Ovary (tissue), 9 donors: ENCODE results near the gene STPG4. TPM values are rescaled to one million over a fixed set of nuclear protein-coding genes. Genes with fewer than 3 reads are reported as not detected.
A peak's percentile ranks its signal among the peaks of the same experiment; 100 is the strongest.

Experiments used
- DNase-seq, 5 donors: peaks; one replicate each; pipeline ENCODE4 v3.0.0-alpha.2; 2019 to 2020
- H3K27ac ChIP-seq, 2 donors: fragments of 200-600 bp; one replicate each; pipeline versions ENCODE4 v1.5.1 to v1.8.0; 2019 to 2022
- H3K27me3 ChIP-seq: fragments of 200-600 bp; one replicate; pipeline ENCODE4 v1.8.0; 2022
- H3K36me3 ChIP-seq: fragments of 200-600 bp; sonication (generic); one replicate; pipeline ENCODE4 v1.5.1; 2019
- H3K4me1 ChIP-seq: one replicate; pipeline ENCODE4 v1.8.1; 2013; ENCODE audit warnings: mild to moderate bottlenecking, moderate library complexity; ENCODE audit not compliant: insufficient read depth
- H3K4me3 ChIP-seq: fragments of 200-600 bp; sonication (generic); one replicate; pipeline ENCODE4 v1.5.1; 2017
- H3K9me3 ChIP-seq, 2 donors: fragments of 200-600 bp in 1 of 2; sonication (generic) in 1 of 2; one replicate each; pipeline versions ENCODE4 v1.5.1 to v1.8.1; 2013 to 2019; ENCODE audit warnings: mild to moderate bottlenecking in 1 of 2, moderate library complexity in 1 of 2
- CTCF ChIP-seq, 3 donors: fragments of 450-650 bp in 2 of 3; fragments of 200-600 bp in 1 of 3; IDR thresholded peaks; one replicate each; pipeline versions ENCODE4 v1.5.1 to v1.8.0; 2016 to 2022; ENCODE audit warnings: antibody characterized with exemption in 3 of 3, mild to moderate bottlenecking in 1 of 3
- EP300 ChIP-seq: sonication (generic); formaldehyde crosslinking; IDR thresholded peaks from one replicate; pipeline ENCODE4 v1.6.1; 2017; ENCODE audit warnings: antibody characterized with exemption
- POLR2A ChIP-seq: fragments of 450-650 bp; IDR thresholded peaks from one replicate; pipeline ENCODE4 v1.6.1; 2017; ENCODE audit warnings: antibody characterized with exemption, mild to moderate bottlenecking, moderate library complexity
- WGBS, 3 donors: extraction: QIAGEN DNeasy Blood & Tissue Kit in 1 of 3; methylation state at CpG; one replicate each; pipeline versions ENCODE4 v1.1.5 to v1.1.7; 2013 to 2017; 5-methylcytosine and 5-hydroxymethylcytosine counted together
- intact Hi-C, 4 donors: fragments of 100-400 bp; cut with DNase I; formaldehyde crosslinking; loops; one replicate each; pipeline versions ENCODE4 v1.11.0 to v1.15.1; 2022 to 2023
- polyA plus RNA-seq, 2 donors: library from polyadenylated mRNA; stranded (reverse); fragments of 200-250 nt in 1 of 2; fragments of 350-450 nt in 1 of 2; fragmentation: Illumina TruSeq in 1 of 2; extraction: RNeasy Lipid Tissue Mini Kit (QIAGEN cat#74804) in 1 of 2; gene quantifications; one replicate each; pipeline ENCODE4 v1.2.3, GENCODE V29; 2013 to 2014
- total RNA-seq, 7 donors: library from RNA; depleted of rRNA in 2 of 7; stranded (reverse); fragments of >200 nt in 2 of 7; fragmentation: NEBNext Ultra II Directional in 3 of 7; extraction: Animal tissue kit (Norgen Biotek cat#: 25700) in 3 of 7; gene quantifications; one replicate each; pipeline versions ENCODE4 v1.1.0 to v1.2.4, GENCODE V29; 2016 to 2023
- donor health status: DM: no; HTN: no; CAD: no; lungs with moderate emphysema.
- donor health status: DM: no; HTN: no; CAD: no.
- donor health status: Bipolar disorder and iron deficiency.
- donor health status: DM: yes; HTN: yes; CAD: no.
- donor health status: DM: no; HTN: no; CAD: no.
- donor health status: DM: yes; HTN: yes; CAD: no.

Gene STPG4
- total and polyA plus RNA-seq, 9 donors, result 0.17 to 0.35 TPM; not detected in 7

DNA sequence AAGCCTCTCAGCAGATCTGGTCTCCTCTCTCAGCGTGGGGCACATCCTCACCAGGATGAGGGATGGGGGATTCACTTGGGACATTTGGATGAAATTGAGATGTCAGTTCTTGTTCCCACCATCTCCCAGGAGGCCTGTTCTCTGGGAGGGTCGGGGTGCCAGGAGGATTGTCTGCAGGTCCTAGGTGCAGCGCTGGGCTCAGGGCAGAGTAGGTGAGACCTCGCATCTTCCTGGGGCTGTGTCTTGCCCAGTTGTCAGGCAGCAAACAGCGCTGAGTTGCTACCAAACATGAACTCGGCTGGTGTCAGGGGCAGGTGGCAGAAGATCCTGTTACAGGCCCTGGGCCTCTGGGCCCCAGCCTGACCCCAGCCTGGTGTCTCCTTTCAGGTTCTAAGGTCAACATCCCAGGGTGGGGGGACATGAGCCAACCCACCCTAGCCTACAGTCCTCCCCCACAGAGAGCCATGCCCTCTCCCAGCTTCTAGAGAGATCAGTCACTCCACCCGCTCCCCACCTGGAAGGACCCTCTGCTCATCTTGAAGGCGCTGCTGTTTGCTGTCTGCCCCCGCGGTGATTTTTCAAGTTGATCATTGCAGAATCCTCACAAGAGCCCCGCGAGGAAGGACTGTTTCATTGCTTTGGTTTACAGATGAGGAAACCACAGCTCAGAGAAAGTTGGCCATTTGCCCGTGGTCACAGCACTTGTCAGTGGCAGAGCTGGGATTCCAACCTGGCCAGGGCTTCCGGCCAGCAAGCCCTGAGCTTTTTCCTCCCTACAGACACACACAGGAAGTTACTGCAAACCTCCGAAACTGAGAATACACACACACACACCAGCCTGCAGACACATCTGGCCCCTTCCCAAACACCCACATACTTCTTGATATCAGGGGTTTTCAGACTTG is 83.9 kb downstream of the STPG4 start:
- peaks cover 39% of the 10 kb centered on the region for H3K4me1 ChIP-seq
- TF ChIP-seq EP300, result no peak
- no peak for TF ChIP-seq POLR2A
- TF ChIP-seq CTCF (IDR thresholded peaks at IDR 0.05), result no peak
- WGBS, 3 donors, result 58 to 69% (median 60%) methylated on average over 15 of the region's 15 CpGs
- DNase-seq, result peak; percentile 61 to 75 (median 66)
- no peaks in the 10 kb centered on the region for H3K27me3 ChIP-seq
- H3K4me3 ChIP-seq, result no peak overlapping the region
- H3K27ac ChIP-seq, result peak overlapping the region; percentile 90 to 91
- H3K9me3 ChIP-seq, result no peaks in the 10 kb centered on the region
- no peaks in the 10 kb centered on the region for H3K36me3 ChIP-seq
- intact Hi-C loops, result loop anchor here in 1 of 4 donors (5.0 kb wide), 1 partner anchor 34 kb away; no protein-coding TSS in a partner anchor

- peaks cover 39% of the 10 kb centered on the region for H3K4me1 ChIP-seq
- intact Hi-C loops, result loop anchor here in 1 of 4 donors (5.0 kb wide), 1 partner anchor 33 kb away; no protein-coding TSS in a partner anchor
- TF ChIP-seq POLR2A (no peak), EP300 (no peak), CTCF (IDR thresholded peaks at IDR 0.05) (no peak)
- H3K27me3 ChIP-seq, result no peaks in the 10 kb centered on the region
- 42 to 54% (median 43%) methylated on average over 12 to 13 of the region's 13 CpGs for WGBS, 3 donors
- H3K9me3 ChIP-seq, result no peaks in the 10 kb centered on the region
- no peaks in the 10 kb centered on the region for H3K36me3 ChIP-seq
- H3K4me3 ChIP-seq, result no peak overlapping the region
- DNase-seq, result peak; percentile 48 to 61 (median 54)
- H3K27ac ChIP-seq, result peak overlapping the region; percentile 61 to 90
Measured at GRCh38 chr2:47070155-47070919, 84.8 kb downstream of the STPG4 start.

GRCh38 chr2:47069628-47070154 is 85.4 kb downstream of the STPG4 start:
- TF ChIP-seq POLR2A, result no peak
- intact Hi-C loops, result loop anchor here in 1 of 4 donors (5.0 kb wide), 1 partner anchor 32 kb away; no protein-coding TSS in a partner anchor

DNA sequence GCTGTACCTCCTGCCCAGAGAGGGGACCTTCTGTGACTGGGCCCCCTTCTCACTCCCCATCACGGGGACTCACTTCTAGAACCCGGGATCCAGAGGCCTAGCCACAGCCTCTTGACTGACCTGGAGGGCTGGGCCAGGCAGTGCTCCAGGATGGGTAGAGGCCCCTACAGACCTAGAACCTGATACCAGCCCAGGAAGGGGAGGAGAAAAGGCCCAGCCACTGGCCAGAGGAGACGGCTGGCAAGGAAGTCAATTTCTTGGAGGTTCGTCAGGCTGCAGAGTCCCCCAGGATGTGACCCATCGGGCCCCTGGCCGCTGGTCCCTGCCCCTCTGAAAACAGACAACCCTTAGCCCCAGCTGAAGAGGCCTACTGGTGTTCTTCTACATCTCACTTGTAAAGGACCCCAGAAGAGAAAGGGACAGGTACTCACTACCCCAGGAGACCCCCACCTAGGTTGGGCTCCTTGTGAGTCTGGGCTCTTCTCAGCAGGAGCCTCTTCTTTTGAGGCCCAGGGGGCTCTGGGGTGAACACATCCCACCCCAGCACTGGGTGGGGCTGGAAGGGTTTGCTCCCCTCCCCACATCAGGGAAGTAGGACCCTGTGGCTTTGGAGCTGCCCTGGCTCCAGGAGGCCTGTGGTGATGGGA is 86.0 kb downstream of the STPG4 start:
- Histone ChIP-seq H3K36me3 (no peaks in the 10 kb centered on the region), H3K4me3 (no peak overlapping the region), H3K9me3 (no peaks in the 10 kb centered on the region), H3K27me3 (no peaks in the 10 kb centered on the region), H3K4me1 (peaks cover 39% of the 10 kb centered on the region), H3K27ac (peak overlapping the region; percentile 49 to 90)
- TF ChIP-seq EP300 (no peak), CTCF (IDR thresholded peaks at IDR 0.05) (no peak), POLR2A (no peak)
- intact Hi-C loops, result no loop called here
- WGBS, 3 donors, result 72 to 80% (median 78%) methylated on average over 6 of the region's 6 CpGs
- no peak for DNase-seq

More at GRCh38 chr2:47069628-47070154, 85.4 kb downstream of the STPG4 start:
- H3K4me1 ChIP-seq, result peaks cover 39% of the 10 kb centered on the region
- no peaks in the 10 kb centered on the region for H3K36me3 ChIP-seq
- H3K27me3 ChIP-seq, result no peaks in the 10 kb centered on the region
- WGBS, 3 donors, result 17 to 30% (median 26%) methylated on average over 3 to 6 of the region's 6 CpGs
- peak in 4 of 5 donors; percentile 44 to 73 (median 54) for DNase-seq
- no peak overlapping the region for H3K4me3 ChIP-seq
- H3K9me3 ChIP-seq, result no peaks in the 10 kb centered on the region
- H3K27ac ChIP-seq, result peak overlapping the region; percentile 61 to 90
